ENCODE results near the gene LIMK2.
"Not testable (repeated sequence)": the region's sequence is repeated elsewhere in the genome, so short reads cannot be mapped to it uniquely, and the experiment has no call there.

Gene LIMK2

GRCh38 chr22:31215018-31215535, 3.0 kb downstream of the LIMK2 start:
- H3K4me3 ChIP-seq (ENCODE audit: severe bottlenecking) = no peak overlapping the region
- H3K9me3 ChIP-seq (ENCODE audit: severe bottlenecking) = no peaks in the 10 kb centered on the region
- no peak overlapping the region for H3K27ac ChIP-seq (ENCODE audit: poor library complexity, severe bottlenecking)
- DNase-seq (ENCODE audit: low spot score) = no peak
- peaks cover 21% of the 10 kb centered on the region for H3K4me1 ChIP-seq (ENCODE audit: insufficient read depth, poor library complexity, severe bottlenecking)
- H3K36me3 ChIP-seq (ENCODE audit: low read depth) = peaks cover 22% of the 10 kb centered on the region
- no peaks in the 10 kb centered on the region for H3K27me3 ChIP-seq (ENCODE audit: insufficient read depth, poor library complexity, severe bottlenecking)
- no peak for TF ChIP-seq CTCF (IDR thresholded peaks at IDR 0.05; ENCODE audit: poor library complexity, severe bottlenecking)
- no peak for ATAC-seq (ENCODE audit: low read depth)

- Histone ChIP-seq H3K9me3 (ENCODE audit: severe bottlenecking) (no peaks in the 10 kb centered on the region), H3K4me1 (ENCODE audit: insufficient read depth, poor library complexity, severe bottlenecking) (peaks cover 9% of the 10 kb centered on the region), H3K27me3 (ENCODE audit: insufficient read depth, poor library complexity, severe bottlenecking) (no peaks in the 10 kb centered on the region), H3K36me3 (ENCODE audit: low read depth) (peaks cover 23% of the 10 kb centered on the region), H3K4me3 (ENCODE audit: severe bottlenecking) (no peak overlapping the region), H3K27ac (ENCODE audit: poor library complexity, severe bottlenecking) (peak overlapping the region; percentile 46)
- ATAC-seq (ENCODE audit: low read depth) (peak; percentile 71), DNase-seq (ENCODE audit: low spot score) (no peak)
- no peak for TF ChIP-seq CTCF (IDR thresholded peaks at IDR 0.05; ENCODE audit: poor library complexity, severe bottlenecking)
Observed at GRCh38 chr22:31218565-31219262, 6.6 kb downstream of the LIMK2 start.

- no peak for DNase-seq (ENCODE audit: low spot score)
- no peak overlapping the region for H3K4me3 ChIP-seq (ENCODE audit: severe bottlenecking)
- no peaks in the 10 kb centered on the region for H3K27me3 ChIP-seq (ENCODE audit: insufficient read depth, poor library complexity, severe bottlenecking)
- H3K4me1 ChIP-seq (ENCODE audit: insufficient read depth, poor library complexity, severe bottlenecking) = peaks cover 9% of the 10 kb centered on the region
- no peak for TF ChIP-seq CTCF (IDR thresholded peaks at IDR 0.05; ENCODE audit: poor library complexity, severe bottlenecking)
- ATAC-seq (ENCODE audit: low read depth) = no peak
- H3K27ac ChIP-seq (ENCODE audit: poor library complexity, severe bottlenecking) = no peak overlapping the region
- no peaks in the 10 kb centered on the region for H3K9me3 ChIP-seq (ENCODE audit: severe bottlenecking)
- H3K36me3 ChIP-seq (ENCODE audit: low read depth) = peaks cover 14% of the 10 kb centered on the region
Observed at GRCh38 chr22:31221084-31221483, 9.0 kb downstream of the LIMK2 start.

GRCh38 chr22:31222736-31223135, 10.6 kb downstream of the LIMK2 start:
- Histone ChIP-seq H3K27ac (ENCODE audit: poor library complexity, severe bottlenecking) (no peak overlapping the region), H3K4me1 (ENCODE audit: insufficient read depth, poor library complexity, severe bottlenecking) (peaks cover 9% of the 10 kb centered on the region), H3K9me3 (ENCODE audit: severe bottlenecking) (no peaks in the 10 kb centered on the region), H3K27me3 (ENCODE audit: insufficient read depth, poor library complexity, severe bottlenecking) (no peaks in the 10 kb centered on the region), H3K4me3 (ENCODE audit: severe bottlenecking) (no peak overlapping the region), H3K36me3 (ENCODE audit: low read depth) (peaks cover 29% of the 10 kb centered on the region)
- TF ChIP-seq CTCF (IDR thresholded peaks at IDR 0.05; ENCODE audit: poor library complexity, severe bottlenecking) = no peak
- ATAC-seq (ENCODE audit: low read depth) (no peak), DNase-seq (ENCODE audit: low spot score) (no peak)

- no peak for TF ChIP-seq CTCF (IDR thresholded peaks at IDR 0.05; ENCODE audit: poor library complexity, severe bottlenecking)
- no peak overlapping the region for H3K27ac ChIP-seq (ENCODE audit: poor library complexity, severe bottlenecking)
- H3K27me3 ChIP-seq (ENCODE audit: insufficient read depth, poor library complexity, severe bottlenecking) = no peaks in the 10 kb centered on the region
- no peak overlapping the region for H3K4me3 ChIP-seq (ENCODE audit: severe bottlenecking)
- ATAC-seq (ENCODE audit: low read depth) (no peak), DNase-seq (ENCODE audit: low spot score) (no peak)
- peaks cover 5% of the 10 kb centered on the region for H3K4me1 ChIP-seq (ENCODE audit: insufficient read depth, poor library complexity, severe bottlenecking)
- H3K9me3 ChIP-seq (ENCODE audit: severe bottlenecking) = no peaks in the 10 kb centered on the region
- H3K36me3 ChIP-seq (ENCODE audit: low read depth) = peaks cover 30% of the 10 kb centered on the region
Observed at GRCh38 chr22:31223786-31224191, 11.7 kb downstream of the LIMK2 start.

- not testable (repeated sequence) for H3K4me3 ChIP-seq (ENCODE audit: severe bottlenecking); H3K27me3 ChIP-seq (ENCODE audit: insufficient read depth, poor library complexity, severe bottlenecking); H3K4me1 ChIP-seq (ENCODE audit: insufficient read depth, poor library complexity, severe bottlenecking); ATAC-seq (ENCODE audit: low read depth); DNase-seq (ENCODE audit: low spot score); H3K27ac ChIP-seq (ENCODE audit: poor library complexity, severe bottlenecking); H3K9me3 ChIP-seq (ENCODE audit: severe bottlenecking)
- peaks cover 23% of the 10 kb centered on the region for H3K36me3 ChIP-seq (ENCODE audit: low read depth)
Observed at GRCh38 chr22:31224691-31225090, 12.6 kb downstream of the LIMK2 start.
